ENCODE measurements around the gene PYDC1.

The PYDC1 gene

GRCh38 chr16:31167315-31167714, 49.6 kb downstream of the PYDC1 start:
- Histone ChIP-seq H3K36me3 (ENCODE audit: control insufficient read depth, insufficient read depth, low read length) (no peaks in the 10 kb centered on the region), H3K27me3 (replicated peaks; ENCODE audit: control insufficient read depth, insufficient read depth, low read length) (no peaks in the 10 kb centered on the region), H3K4me3 (replicated peaks; ENCODE audit: low read depth, low read length) (no peak overlapping the region)
- TF ChIP-seq, protein P1, sequence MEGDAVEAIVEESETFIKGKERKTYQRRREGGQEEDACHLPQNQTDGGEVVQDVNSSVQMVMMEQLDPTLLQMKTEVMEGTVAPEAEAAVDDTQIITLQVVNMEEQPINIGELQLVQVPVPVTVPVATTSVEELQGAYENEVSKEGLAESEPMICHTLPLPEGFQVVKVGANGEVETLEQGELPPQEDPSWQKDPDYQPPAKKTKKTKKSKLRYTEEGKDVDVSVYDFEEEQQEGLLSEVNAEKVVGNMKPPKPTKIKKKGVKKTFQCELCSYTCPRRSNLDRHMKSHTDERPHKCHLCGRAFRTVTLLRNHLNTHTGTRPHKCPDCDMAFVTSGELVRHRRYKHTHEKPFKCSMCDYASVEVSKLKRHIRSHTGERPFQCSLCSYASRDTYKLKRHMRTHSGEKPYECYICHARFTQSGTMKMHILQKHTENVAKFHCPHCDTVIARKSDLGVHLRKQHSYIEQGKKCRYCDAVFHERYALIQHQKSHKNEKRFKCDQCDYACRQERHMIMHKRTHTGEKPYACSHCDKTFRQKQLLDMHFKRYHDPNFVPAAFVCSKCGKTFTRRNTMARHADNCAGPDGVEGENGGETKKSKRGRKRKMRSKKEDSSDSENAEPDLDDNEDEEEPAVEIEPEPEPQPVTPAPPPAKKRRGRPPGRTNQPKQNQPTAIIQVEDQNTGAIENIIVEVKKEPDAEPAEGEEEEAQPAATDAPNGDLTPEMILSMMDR (IDR thresholded peaks at IDR 0.05; ENCODE audit: insufficient read depth, low read length, poor library complexity, severe bottlenecking): no peak
- no peak for DNase-seq (ENCODE audit: extremely low read depth, insufficient read length)

Measured in GM06990 (cell line).